Effector CD8-positive, alpha-beta T cell (primary cell): ENCODE results near the gene PLPP6.

ENCODE experiments used
- DNase-seq: peaks from one replicate; lab custom pipeline; 2025; lab: John Stamatoyannopoulos, UW

Gene PLPP6

GRCh38 chr9:4662989-4663792 is 1.1 kb downstream of the PLPP6 start:
- DNase-seq = no peak

GRCh38 chr9:4663956-4664355 is 1.9 kb downstream of the PLPP6 start:
- no peak for DNase-seq

GRCh38 chr9:4665357-4665756 is 3.3 kb downstream of the PLPP6 start:
- DNase-seq = no peak

GRCh38 chr9:4666042-4666699 is 4.1 kb downstream of the PLPP6 start, which contains the start of gene SPATA6L:
Gene SPATA6L (minus strand): TSS chr9:4666480. CDS start chr9:4666250, 230 bp downstream.
- DNase-seq = peak; percentile 38

- DNase-seq = no peak
Observed at GRCh38 chr9:4667681-4668080, 5.6 kb downstream of the PLPP6 start.

- DNase-seq = no peak
Observed at GRCh38 chr9:4668604-4669003, 6.5 kb downstream of the PLPP6 start.

GRCh38 chr9:4669890-4670289 is 7.8 kb downstream of the PLPP6 start:
- DNase-seq = no peak

GRCh38 chr9:4670591-4670990 is 8.5 kb downstream of the PLPP6 start:
- no peak for DNase-seq

- no peak for DNase-seq
Observed at GRCh38 chr9:4671737-4672136, 9.6 kb downstream of the PLPP6 start.

GRCh38 chr9:4674783-4675182 is 12.7 kb downstream of the PLPP6 start:
- DNase-seq = no peak

- no peak for DNase-seq
Observed at GRCh38 chr9:4677392-4677791, 15.3 kb downstream of the PLPP6 start.

GRCh38 chr9:4678679-4679267 is 16.7 kb downstream of the PLPP6 start:
- no peak for DNase-seq

GRCh38 chr9:4679268-4680172 is 17.4 kb downstream of the PLPP6 start, which contains the start of gene CDC37L1:
Gene CDC37L1 (plus strand): TSS chr9:4679569. CDS start chr9:4679768, 199 bp downstream.
- DNase-seq = peak; percentile 97

GRCh38 chr9:4680173-4680525 is 18.1 kb downstream of the PLPP6 start:
- no peak for DNase-seq

- no peak for DNase-seq
Observed at GRCh38 chr9:4680750-4681149, 18.7 kb downstream of the PLPP6 start.

- no peak for DNase-seq
Observed at GRCh38 chr9:4684820-4685219, 22.7 kb downstream of the PLPP6 start.

GRCh38 chr9:4686112-4686511 is 24.0 kb downstream of the PLPP6 start:
- no peak for DNase-seq

GRCh38 chr9:4686584-4686983 is 24.5 kb downstream of the PLPP6 start:
- DNase-seq = no peak

- no peak for DNase-seq
Observed at GRCh38 chr9:4689021-4689420, 26.9 kb downstream of the PLPP6 start.

- no peak for DNase-seq
Observed at GRCh38 chr9:4689687-4690104, 27.6 kb downstream of the PLPP6 start.

- DNase-seq = no peak
Observed at GRCh38 chr9:4690144-4690543, 28.1 kb downstream of the PLPP6 start.

GRCh38 chr9:4691795-4692194 is 29.7 kb downstream of the PLPP6 start:
- DNase-seq = no peak
